Right atrium auricular region (tissue), 2 donors: ENCODE measurements around the gene PKD1L1. TPM values are rescaled to one million over a fixed set of nuclear protein-coding genes. Genes with fewer than 3 reads are reported as not detected.

Experiments used
- DNase-seq: peaks from one replicate; pipeline ENCODE4 v3.0.0-alpha.2; 2019; ENCODE audit warnings: low spot score
- H3K27ac ChIP-seq, 2 donors: fragments of 200-600 bp; sonication (generic); 1 replicate in 1 of 2; 2 replicates in 1 of 2; pipeline ENCODE4 v1.5.1; 2016 to 2019
- H3K27me3 ChIP-seq, 2 donors: fragments of 200-600 bp; sonication (generic); one replicate each; pipeline versions ENCODE4 v1.5.1 to v1.6.0; 2017 to 2019
- H3K36me3 ChIP-seq: fragments of 200-600 bp; sonication (generic); one replicate; pipeline ENCODE4 v1.5.1; 2016
- H3K4me1 ChIP-seq, 2 donors: fragments of 200-600 bp; sonication (generic); one replicate each; pipeline versions ENCODE4 v1.5.1 to v1.6.0; 2017 to 2019
- H3K4me3 ChIP-seq, 2 donors: fragments of 200-600 bp; sonication (generic); 1 replicate in 1 of 2; 2 replicates in 1 of 2; pipeline ENCODE4 v1.5.1; 2017 to 2019; ENCODE audit warnings: mild to moderate bottlenecking in 1 of 2, moderate library complexity in 1 of 2
- H3K9me3 ChIP-seq, 2 donors: fragments of 200-600 bp; sonication (generic); one replicate each; pipeline ENCODE4 v1.5.1; 2019
- CTCF ChIP-seq, 2 donors: fragments of 200-600 bp; sonication (generic); IDR thresholded peaks; one replicate each; pipeline ENCODE4 v1.5.1; 2019; ENCODE audit warnings: antibody characterized with exemption in 2 of 2
- total RNA-seq, 2 donors: library from RNA; depleted of rRNA; stranded (reverse); fragments of >200 nt; gene quantifications; one replicate each; pipeline ENCODE4 v1.1.0, GENCODE V29; 2016

The PKD1L1 gene
- total RNA-seq, 2 donors from 2014 or later = 0.98 to 1.1 TPM

- no peaks in the 10 kb centered on the region for H3K27me3 ChIP-seq
- no peaks in the 10 kb centered on the region for H3K36me3 ChIP-seq
- no peak for DNase-seq
- no peak overlapping the region for H3K4me3 ChIP-seq
- H3K9me3 ChIP-seq = no peaks in the 10 kb centered on the region
- TF ChIP-seq CTCF (IDR thresholded peaks at IDR 0.05) = peak in 1 of 2 donors; percentile 28
- H3K27ac ChIP-seq = no peak overlapping the region
- H3K4me1 ChIP-seq = no peaks in the 10 kb centered on the region
Observed at GRCh38 chr7:47852330-47853245, 95.7 kb downstream of the PKD1L1 start.

- peaks cover 0 to 16% of the 10 kb centered on the region in 2 donors for H3K4me1 ChIP-seq
Observed at GRCh38 chr7:47847207-47847606, 101.1 kb downstream of the PKD1L1 start.

GRCh38 chr7:47846138-47846836 is 102.0 kb downstream of the PKD1L1 start:
- DNase-seq = no peak
- peak overlapping the region; percentile 28 to 72 for H3K27ac ChIP-seq
- no peak for TF ChIP-seq CTCF (IDR thresholded peaks at IDR 0.05)
- H3K36me3 ChIP-seq = no peaks in the 10 kb centered on the region
- no peak overlapping the region for H3K4me3 ChIP-seq
- H3K4me1 ChIP-seq = peaks cover 0 to 16% of the 10 kb centered on the region in 2 donors
- no peaks in the 10 kb centered on the region for H3K9me3 ChIP-seq
- H3K27me3 ChIP-seq = no peaks in the 10 kb centered on the region

More at GRCh38 chr7:47847207-47847606, 101.1 kb downstream of the PKD1L1 start:
- Histone ChIP-seq H3K4me3 (no peak overlapping the region), H3K36me3 (no peaks in the 10 kb centered on the region), H3K27me3 (no peaks in the 10 kb centered on the region), H3K27ac (peak overlapping the region in 1 of 2 donors; percentile 72), H3K9me3 (no peaks in the 10 kb centered on the region)
- no peak for TF ChIP-seq CTCF (IDR thresholded peaks at IDR 0.05)
- no peak for DNase-seq

- no peak for DNase-seq
- Histone ChIP-seq H3K9me3 (no peaks in the 10 kb centered on the region), H3K36me3 (no peaks in the 10 kb centered on the region), H3K27ac (peak overlapping the region in 1 of 2 donors; percentile 8), H3K4me3 (no peak overlapping the region), H3K27me3 (no peaks in the 10 kb centered on the region), H3K4me1 (peaks cover 0 to 16% of the 10 kb centered on the region in 2 donors)
- TF ChIP-seq CTCF (IDR thresholded peaks at IDR 0.05) = no peak
Observed at GRCh38 chr7:47844311-47844710, 104.0 kb downstream of the PKD1L1 start.

GRCh38 chr7:47843291-47843690 is 105.0 kb downstream of the PKD1L1 start:
- no peak for TF ChIP-seq CTCF (IDR thresholded peaks at IDR 0.05)
- Histone ChIP-seq H3K9me3 (no peaks in the 10 kb centered on the region), H3K4me1 (peaks cover 0 to 16% of the 10 kb centered on the region in 2 donors), H3K36me3 (no peaks in the 10 kb centered on the region), H3K27me3 (no peaks in the 10 kb centered on the region), H3K4me3 (no peak overlapping the region), H3K27ac (no peak overlapping the region)
- DNase-seq = no peak
